Testis (tissue), 3 donors: Measurements from ENCODE around the gene FOXN3. TPM values are rescaled to one million over a fixed set of nuclear protein-coding genes. Genes with fewer than 3 reads are reported as not detected.

Experiments used
- DNase-seq: peaks from one replicate; pipeline ENCODE4 v3.0.0-alpha.2; 2019
- H3K27ac ChIP-seq, 2 donors: fragments of 200-600 bp; sonication (generic); one replicate each; pipeline ENCODE4 v1.5.1; 2019
- H3K27me3 ChIP-seq: fragments of 200-600 bp; sonication (generic); one replicate; pipeline ENCODE4 v1.5.1; 2019
- H3K36me3 ChIP-seq: fragments of 200-600 bp; sonication (generic); one replicate; pipeline ENCODE4 v1.5.1; 2017; ENCODE audit warnings: low read depth; ENCODE audit errors: missing control alignments
- H3K4me1 ChIP-seq: fragments of 200-600 bp; sonication (generic); one replicate; pipeline ENCODE4 v1.5.1; 2019
- H3K4me3 ChIP-seq, 2 donors: fragments of 200-600 bp; sonication (generic); one replicate each; pipeline ENCODE4 v1.5.1; 2017 to 2019
- H3K9me3 ChIP-seq: fragments of 200-600 bp; sonication (generic); one replicate; pipeline ENCODE4 v1.5.1; 2017
- CTCF ChIP-seq, 3 experiments: fragments of 450-650 bp in 2 of 3; fragments of 200-600 bp in 1 of 3; sonication (generic) in 1 of 3; IDR thresholded peaks; one replicate each; pipeline ENCODE4 v1.5.1; 2016 to 2019; ENCODE audit warnings: antibody characterized with exemption in 3 of 3, mild to moderate bottlenecking in 2 of 3, moderate library complexity in 1 of 3
- POLR2A ChIP-seq: fragments of 450-650 bp; IDR thresholded peaks from one replicate; pipeline ENCODE4 v1.6.1; 2017; ENCODE audit warnings: antibody characterized with exemption, mild to moderate bottlenecking, moderate library complexity
- WGBS, 2 donors: methylation state at CpG; one replicate each; pipeline ENCODE4 v1.1.5; 2018; 5-methylcytosine and 5-hydroxymethylcytosine counted together
- intact Hi-C: fragments of 100-400 bp; cut with DNase I; formaldehyde crosslinking; loops from one replicate; pipeline ENCODE4 v1.15.1; 2023; ENCODE audit warnings: low total_unique reads
- polyA plus RNA-seq: library from polyadenylated mRNA; stranded (reverse); fragments of 350-450 nt; fragmentation: Illumina TruSeq; extraction: RNeasy Lipid Tissue Mini Kit (QIAGEN cat#74804); gene quantifications from one replicate; pipeline ENCODE4 v1.2.3, GENCODE V29; 2014; ENCODE audit warnings: low read depth, low replicate concordance; ENCODE audit not compliant: insufficient read depth
- total RNA-seq, 2 donors: library from RNA; depleted of rRNA; stranded (reverse); fragments of >200 nt; gene quantifications; one replicate each; pipeline ENCODE4 v1.2.3, GENCODE V29; 2016

FOXN3 gene
- total and polyA plus RNA-seq, 3 donors from 2014 or later: 40.7 to 103 (median 100) TPM

GRCh38 chr14:89377544-89377943 is 39.5 kb downstream of the FOXN3 start:
- Histone ChIP-seq H3K36me3 (no peaks in the 10 kb centered on the region), H3K27me3 (no peaks in the 10 kb centered on the region), H3K4me3 (no peak overlapping the region), H3K9me3 (no peaks in the 10 kb centered on the region), H3K27ac (no peak overlapping the region), H3K4me1 (no peaks in the 10 kb centered on the region)
- intact Hi-C loops: no loop called here
- DNase-seq: no peak
- 94 to 95% methylated on average over 3 of the region's 3 CpGs for WGBS, 2 donors
- TF ChIP-seq CTCF (IDR thresholded peaks at IDR 0.05): no peak
- TF ChIP-seq POLR2A: no peak

GRCh38 chr14:89374908-89375307 is 42.1 kb downstream of the FOXN3 start:
- TF ChIP-seq CTCF (IDR thresholded peaks at IDR 0.05): no peak
- TF ChIP-seq POLR2A: no peak
- Histone ChIP-seq H3K9me3 (no peaks in the 10 kb centered on the region), H3K4me1 (peaks cover 8% of the 10 kb centered on the region), H3K27ac (no peak overlapping the region), H3K36me3 (no peaks in the 10 kb centered on the region), H3K4me3 (no peak overlapping the region), H3K27me3 (no peaks in the 10 kb centered on the region)
- WGBS, 2 donors: 90 to 97% methylated on average over 3 of the region's 3 CpGs
- DNase-seq: no peak
- intact Hi-C loops: no loop called here

GRCh38 chr14:89373185-89373584 is 43.8 kb downstream of the FOXN3 start:
- no peak for DNase-seq
- peaks cover 10% of the 10 kb centered on the region for H3K4me1 ChIP-seq
- no peaks in the 10 kb centered on the region for H3K9me3 ChIP-seq
- 86 to 92% methylated on average over 2 of the region's 2 CpGs for WGBS, 2 donors
- H3K27me3 ChIP-seq: no peaks in the 10 kb centered on the region
- no peaks in the 10 kb centered on the region for H3K36me3 ChIP-seq
- no peak overlapping the region for H3K4me3 ChIP-seq
- no peak overlapping the region for H3K27ac ChIP-seq
- intact Hi-C loops: no loop called here
- TF ChIP-seq CTCF (IDR thresholded peaks at IDR 0.05) (no peak), POLR2A (no peak)

GRCh38 chr14:89372512-89372883 is 44.5 kb downstream of the FOXN3 start:
- H3K27me3 ChIP-seq: no peaks in the 10 kb centered on the region
- no peaks in the 10 kb centered on the region for H3K36me3 ChIP-seq
- H3K4me3 ChIP-seq: no peak overlapping the region
- H3K27ac ChIP-seq: no peak overlapping the region
- 91 to 92% methylated on average over 2 of the region's 2 CpGs for WGBS, 2 donors
- intact Hi-C loops: no loop called here
- DNase-seq: no peak
- TF ChIP-seq CTCF (IDR thresholded peaks at IDR 0.05): no peak
- no peak for TF ChIP-seq POLR2A
- peaks cover 14% of the 10 kb centered on the region for H3K4me1 ChIP-seq
- H3K9me3 ChIP-seq: no peaks in the 10 kb centered on the region
